MV-4-11 (cell line): ENCODE results near the gene TRMT2A.

Source experiments
- DNase-seq: peaks from one replicate; lab custom pipeline; 2025; lab: John Stamatoyannopoulos, UW

The TRMT2A gene

GRCh38 chr22:20149257-20150250 is 32.5 kb upstream of the TRMT2A start:
- DNase-seq = no peak

GRCh38 chr22:20148414-20148813 is 31.4 kb upstream of the TRMT2A start:
- DNase-seq = no peak

DNA sequence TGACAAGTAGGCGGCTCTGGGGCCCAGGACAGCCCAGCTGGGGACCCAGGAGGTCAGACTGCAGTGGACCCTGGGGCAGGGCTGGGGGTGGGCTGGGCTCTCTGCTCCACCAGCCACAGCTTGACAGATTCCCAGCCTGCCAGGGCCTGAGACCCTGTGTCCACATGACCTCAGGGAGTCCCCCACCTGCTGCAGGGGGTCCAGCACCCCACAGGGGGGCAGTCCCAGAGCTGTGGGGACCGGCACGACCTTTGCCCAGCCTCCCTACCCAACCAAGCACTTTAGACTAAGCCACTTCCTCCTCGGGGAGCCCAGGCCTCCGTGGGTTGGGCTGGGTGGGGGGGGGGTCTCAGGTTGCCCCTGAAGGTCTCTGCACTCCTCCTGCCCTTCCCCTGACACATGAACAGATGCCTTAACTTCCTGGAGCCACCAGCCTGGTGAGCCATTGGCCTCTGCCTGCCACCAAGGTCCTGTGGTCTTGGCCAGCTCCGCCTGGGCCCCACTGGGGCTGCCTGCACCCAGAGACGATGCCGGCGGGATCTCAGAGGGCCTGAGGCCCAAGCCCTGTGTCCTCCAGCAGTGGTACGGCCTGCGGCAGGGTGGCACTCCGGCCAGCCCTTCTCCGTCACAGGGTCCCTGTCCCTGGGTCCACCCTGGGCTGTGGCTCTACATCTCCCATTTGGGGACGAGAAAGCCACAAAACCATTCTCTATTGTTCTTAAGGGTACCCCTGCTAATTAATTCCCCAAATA is 30.4 kb upstream of the TRMT2A start:
- no peak for DNase-seq

DNA sequence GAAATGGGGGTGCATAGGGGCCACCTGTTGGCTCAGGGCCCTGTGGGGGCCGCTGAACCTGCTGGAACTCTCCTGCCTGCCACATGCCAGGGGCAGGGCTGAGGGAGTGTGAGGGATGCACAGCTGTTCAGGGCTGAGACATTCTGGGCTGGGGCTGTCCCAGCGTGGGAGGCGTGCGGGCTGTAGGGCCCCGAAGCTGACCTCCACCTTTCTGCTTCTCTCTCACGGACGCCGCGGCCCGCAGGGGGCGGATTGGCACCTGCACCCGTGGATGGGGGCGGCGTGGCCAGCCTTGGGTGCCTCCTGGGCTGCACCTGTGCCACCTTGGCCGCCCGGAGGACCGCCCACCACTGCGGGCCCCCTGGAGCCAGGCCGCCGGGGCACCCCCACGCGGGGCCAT is 29.8 kb upstream of the TRMT2A start:
- DNase-seq = no peak

- no peak for DNase-seq
Measured at GRCh38 chr22:20145832-20146223, 28.8 kb upstream of the TRMT2A start.

- no peak for DNase-seq
Measured at GRCh38 chr22:20145206-20145831, 28.3 kb upstream of the TRMT2A start.

DNA sequence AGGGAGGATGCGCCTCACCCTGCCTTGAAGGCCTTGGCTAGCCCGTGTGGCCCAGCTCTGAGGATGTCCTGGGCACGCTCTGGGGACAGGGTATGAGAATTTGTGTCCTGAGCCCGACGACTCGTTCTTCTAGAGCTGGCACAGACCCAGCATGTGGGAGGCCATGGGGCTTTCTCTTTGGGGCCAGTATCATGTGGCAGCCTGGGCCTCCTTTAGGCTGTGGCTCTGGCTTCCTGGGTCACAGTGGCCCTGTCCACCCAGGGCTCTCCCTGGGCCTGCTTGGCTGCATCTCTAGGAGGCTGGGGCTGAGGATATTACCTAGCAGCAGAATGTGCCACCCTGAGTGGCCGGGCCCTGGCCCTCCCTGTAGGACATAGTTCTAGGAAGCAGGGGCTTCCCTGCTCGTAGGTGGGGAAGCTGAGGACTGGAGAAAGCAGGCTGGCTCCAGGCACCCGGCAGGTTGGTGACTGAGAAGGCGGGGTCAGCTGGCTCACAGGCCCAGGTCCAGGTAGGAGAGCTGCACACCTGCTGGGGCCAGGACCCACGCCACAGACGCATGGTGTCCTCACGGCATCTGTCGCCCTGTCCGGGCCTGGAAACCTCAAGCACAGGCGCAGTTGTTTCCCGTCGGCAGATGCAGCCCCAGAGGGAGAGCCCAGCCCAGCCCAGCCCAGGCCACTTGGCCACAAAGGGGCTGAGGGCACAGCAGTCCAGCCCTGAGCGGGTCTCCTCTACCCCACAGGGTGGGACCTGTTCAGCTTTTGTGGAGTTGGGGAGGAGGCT is 27.0 kb upstream of the TRMT2A start:
- DNase-seq = no peak

DNA sequence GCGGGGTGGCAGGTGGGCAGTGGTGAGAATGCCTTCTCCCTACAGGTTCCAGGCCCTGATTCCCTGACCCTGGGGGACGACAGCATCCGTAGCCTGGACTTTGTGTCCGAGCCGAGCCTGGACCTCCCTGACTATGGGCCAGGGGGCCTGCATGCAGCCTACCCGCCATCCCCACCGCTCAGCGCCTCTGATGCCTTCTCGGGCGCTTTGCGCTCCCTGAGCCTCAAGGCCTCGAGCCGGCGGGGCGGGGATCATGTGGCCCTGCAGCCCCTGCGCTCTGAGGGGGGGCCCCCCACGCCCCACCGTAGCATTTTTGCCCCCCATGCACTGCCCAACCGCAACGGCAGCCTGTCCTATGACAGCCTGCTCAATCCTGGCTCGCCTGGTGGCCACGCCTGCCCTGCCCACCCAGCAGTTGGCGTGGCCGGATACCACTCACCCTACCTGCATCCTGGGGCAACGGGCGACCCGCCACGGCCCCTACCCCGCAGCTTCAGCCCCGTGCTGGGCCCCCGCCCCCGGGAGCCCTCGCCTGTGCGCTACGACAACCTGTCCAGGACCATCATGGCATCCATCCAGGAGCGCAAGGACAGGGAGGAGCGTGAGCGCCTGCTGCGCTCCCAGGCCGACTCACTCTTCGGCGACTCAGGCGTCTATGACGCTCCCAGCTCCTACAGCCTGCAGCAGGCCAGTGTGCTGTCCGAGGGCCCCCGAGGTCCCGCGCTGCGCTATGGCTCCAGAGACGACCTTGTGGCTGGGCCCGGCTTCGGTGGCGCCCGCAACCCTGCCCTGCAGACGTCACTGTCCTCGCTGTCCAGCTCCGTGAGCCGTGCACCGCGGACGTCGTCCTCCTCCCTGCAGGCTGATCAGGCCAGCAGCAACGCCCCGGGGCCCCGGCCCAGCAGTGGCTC is 25.9 kb upstream of the TRMT2A start:
- no peak for DNase-seq

- DNase-seq = no peak
Measured at GRCh38 chr22:20141186-20142077, 24.4 kb upstream of the TRMT2A start.

DNA sequence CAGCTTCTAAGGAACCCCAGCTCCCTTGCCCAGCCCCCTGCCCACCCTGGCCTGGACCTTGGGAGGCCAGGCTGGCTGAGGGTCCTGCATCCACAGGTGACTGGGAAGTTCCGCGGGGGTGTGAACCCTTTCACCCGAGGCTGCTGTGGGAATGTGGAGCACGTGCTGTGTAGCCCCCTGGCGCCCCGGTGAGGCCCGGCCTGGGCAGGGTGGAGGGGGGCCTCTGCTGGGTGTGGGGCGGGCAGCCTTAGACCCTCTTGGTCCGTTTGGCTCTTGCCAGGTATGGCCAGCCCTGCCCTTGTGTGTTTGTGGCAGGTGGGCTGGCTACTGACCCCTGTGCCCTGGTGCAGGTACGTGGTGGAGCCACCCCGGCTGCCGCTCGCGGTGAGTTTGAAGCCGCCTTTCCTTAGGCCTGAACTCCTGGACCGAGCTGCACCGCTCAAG is 23.5 kb upstream of the TRMT2A start:
- no peak for DNase-seq

- no peak for DNase-seq
Measured at GRCh38 chr22:20140107-20140445, 23.1 kb upstream of the TRMT2A start.

GRCh38 chr22:20139391-20140106 is 22.5 kb upstream of the TRMT2A start:
- no peak for DNase-seq

DNA sequence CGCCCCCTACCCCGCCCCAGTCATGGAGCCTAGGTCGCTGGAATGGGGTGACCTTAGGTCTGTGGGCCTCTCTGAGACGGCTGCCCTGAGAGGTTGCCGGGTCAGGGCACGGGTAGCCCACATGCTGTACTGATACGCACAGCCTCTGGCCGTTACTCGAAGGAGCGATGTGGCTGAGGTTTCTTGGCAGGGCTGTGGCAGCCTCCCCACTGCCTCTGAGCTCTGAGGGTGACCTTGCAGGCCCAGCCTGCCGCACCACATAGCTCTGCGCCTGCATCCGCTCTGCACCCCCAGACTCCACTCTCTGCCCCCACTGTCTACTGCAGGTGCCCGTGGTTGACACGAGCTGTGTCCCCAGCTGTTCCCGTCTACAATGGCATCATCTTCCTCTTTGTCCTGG is 21.8 kb upstream of the TRMT2A start:
- no peak for DNase-seq

DNA sequence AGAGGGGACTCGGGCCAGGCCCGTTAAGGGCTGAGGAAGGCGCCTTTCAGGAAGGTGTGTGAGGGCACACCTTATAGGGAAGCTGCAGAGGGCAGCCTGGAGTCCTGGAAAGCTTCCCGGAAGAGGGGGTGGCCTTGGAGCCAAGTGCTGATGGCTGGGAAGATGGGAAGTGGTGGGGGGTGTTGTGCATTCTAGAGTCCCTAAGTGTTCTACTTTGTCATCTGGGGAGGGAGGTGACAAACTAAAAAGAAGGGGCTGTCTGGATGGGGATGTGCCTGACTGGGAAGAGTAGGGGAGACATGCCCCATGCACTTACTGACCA is 21.4 kb upstream of the TRMT2A start:
- no peak for DNase-seq

DNA sequence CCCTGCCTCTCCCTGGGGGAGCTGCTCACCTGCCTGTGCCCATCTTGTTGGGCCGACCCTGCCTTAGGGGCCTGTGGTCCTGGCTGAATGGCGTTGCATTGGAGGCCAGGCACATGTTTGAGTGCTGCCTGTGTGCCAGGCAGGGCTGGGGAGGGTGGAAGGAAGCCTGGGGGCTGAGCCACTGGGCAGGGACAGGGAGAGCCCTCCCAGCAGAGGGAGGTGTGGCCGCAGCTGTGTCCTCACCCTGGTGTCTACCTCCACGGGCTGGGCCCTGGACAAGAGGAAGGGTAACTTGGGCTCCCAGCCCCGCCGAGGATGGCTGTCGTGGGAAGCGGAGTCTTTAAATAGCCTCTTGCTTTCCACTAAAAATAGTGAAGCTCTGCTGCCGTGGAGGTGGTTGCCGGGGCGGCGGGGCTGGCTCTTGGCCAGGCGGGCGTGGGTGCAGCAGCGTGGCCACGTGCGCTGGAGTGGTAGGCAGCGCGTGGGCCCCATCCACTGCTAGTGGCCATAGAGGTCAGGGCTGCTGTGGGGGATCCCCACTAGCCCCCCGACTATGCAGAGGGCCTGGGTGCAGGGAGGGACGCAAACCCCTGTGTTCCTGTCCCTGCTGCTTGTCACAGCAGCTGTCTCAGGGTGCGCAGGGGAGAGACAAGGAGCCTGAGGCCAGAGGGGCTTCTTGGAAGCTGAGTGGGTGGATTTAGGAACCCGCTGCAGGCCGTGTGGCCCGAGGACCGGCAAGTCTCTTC is 20.8 kb upstream of the TRMT2A start:
- DNase-seq = peak; percentile 34

DNA sequence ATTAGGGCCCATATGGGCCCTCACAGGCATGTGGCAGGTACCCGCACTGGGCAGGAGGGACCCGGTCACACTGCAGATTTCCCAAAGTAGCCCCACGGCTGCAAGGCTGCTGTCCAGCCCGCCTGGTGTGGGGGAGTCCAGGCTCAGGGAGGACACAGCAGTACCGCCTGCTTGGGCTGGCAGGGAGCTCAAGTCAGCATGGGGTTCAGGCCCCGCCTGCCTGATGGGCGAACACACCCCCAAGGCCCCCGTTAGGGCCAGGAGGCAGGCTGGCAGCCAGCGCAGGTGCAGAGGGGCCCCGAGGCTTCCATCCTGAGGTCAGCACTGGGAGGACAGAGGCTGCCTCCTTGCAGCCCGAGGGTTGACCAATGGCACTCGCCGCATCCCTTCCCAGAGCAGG is 20.1 kb upstream of the TRMT2A start:
- DNase-seq = no peak

DNA sequence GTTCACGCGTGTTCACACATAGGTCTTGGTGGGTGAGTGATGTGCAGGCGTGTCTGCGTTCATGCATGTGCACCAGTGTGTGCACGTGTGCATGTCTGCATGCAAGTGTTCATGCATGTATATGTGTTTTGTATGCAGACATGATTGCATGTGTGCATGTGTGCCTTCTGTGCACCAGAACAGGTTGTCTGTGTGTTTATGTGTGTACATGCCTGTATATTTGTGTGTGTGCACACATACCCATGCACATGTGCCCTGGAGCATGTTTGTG is 19.5 kb upstream of the TRMT2A start:
- DNase-seq = no peak

DNA sequence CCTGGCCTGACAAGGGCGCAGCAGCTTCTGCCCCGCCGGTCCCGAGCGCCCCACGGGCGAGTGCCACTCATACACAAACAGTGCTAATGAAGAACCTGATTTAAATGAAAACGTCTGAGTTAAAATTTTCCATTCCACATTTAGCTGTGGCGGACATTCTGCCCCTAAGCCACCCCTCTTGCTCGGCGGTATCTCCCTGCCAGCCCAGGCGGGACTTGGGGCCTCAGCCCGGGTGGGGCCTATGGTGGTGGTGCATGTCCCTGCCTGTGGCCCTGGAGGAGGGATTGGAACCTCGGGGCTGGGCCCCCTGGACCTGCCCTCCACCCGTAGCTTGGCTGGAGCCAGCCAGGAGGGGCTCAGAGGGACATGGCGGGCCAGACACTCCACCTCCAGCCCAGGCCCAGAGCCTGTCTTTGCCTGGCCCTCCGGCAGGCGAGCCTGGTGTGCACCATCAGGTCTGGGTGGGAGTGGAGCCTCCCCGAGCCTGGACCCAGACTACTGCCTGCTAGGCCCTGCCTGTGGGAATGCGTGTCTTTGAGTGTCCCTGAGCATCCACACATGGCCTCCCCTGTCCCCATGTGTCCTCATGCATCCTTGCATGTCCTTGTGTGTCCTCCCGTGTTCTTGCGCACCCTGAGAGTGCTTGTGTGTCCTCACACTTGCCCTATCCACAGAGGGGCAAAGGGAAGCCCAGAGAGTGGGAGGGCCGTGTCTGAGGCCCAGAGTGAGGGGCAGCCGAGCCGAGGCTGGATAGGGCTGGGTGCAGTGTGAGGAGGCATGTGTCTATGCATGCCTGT is 19.0 kb upstream of the TRMT2A start:
- DNase-seq = no peak
